Body of pancreas (tissue), 4 donors: ENCODE measurements around the gene P2RY6. TPM values are rescaled to one million over a fixed set of nuclear protein-coding genes. Genes with fewer than 3 reads are reported as not detected.

ENCODE experiments used
- ATAC-seq: fragments of 150-250 bp; one replicate; pipeline ENCODE4 v1.9.1; 2016
- DNase-seq, 4 donors: peaks; one replicate each; pipeline ENCODE4 v3.0.0-alpha.2; 2019
- H3K27ac ChIP-seq, 4 donors: fragments of 200-600 bp; sonication (generic); 1 replicate in 3 of 4; 2 replicates in 1 of 4; pipeline versions ENCODE4 v1.5.1 to v1.6.1; 2016 to 2019; ENCODE audit warnings: mild to moderate bottlenecking in 1 of 4, mixed read lengths in 1 of 4, moderate library complexity in 1 of 4
- H3K27me3 ChIP-seq, 2 donors: fragments of 200-600 bp; sonication (generic); one replicate each; pipeline ENCODE4 v1.6.0; 2016; ENCODE audit warnings: mild to moderate bottlenecking in 1 of 2
- H3K36me3 ChIP-seq, 2 donors: fragments of 200-600 bp; sonication (generic); replicated peaks in 1 of 2; 2 replicates each; pipeline ENCODE4 v1.5.1; 2016; ENCODE audit warnings: low read depth in 2 of 2; ENCODE audit not compliant: insufficient read depth in 1 of 2
- H3K4me1 ChIP-seq: fragments of 200-600 bp; sonication (generic); one replicate; pipeline ENCODE4 v1.6.0; 2016
- H3K4me3 ChIP-seq, 2 donors: fragments of 200-600 bp; sonication (generic); 1 replicate in 1 of 2; 2 replicates in 1 of 2; pipeline ENCODE4 v1.5.1; 2016 to 2019
- H3K9me3 ChIP-seq, 3 donors: fragments of 200-600 bp; sonication (generic); 1 replicate in 2 of 3; 2 replicates in 1 of 3; pipeline ENCODE4 v1.5.1; 2016
- POLR2A ChIP-seq, 3 donors: fragments of 450-650 bp; IDR thresholded peaks; one replicate each; pipeline ENCODE4 v1.6.1; 2016; ENCODE audit warnings: antibody characterized with exemption in 3 of 3, mild to moderate bottlenecking in 2 of 3
- WGBS, 2 donors: methylation state at CpG; one replicate each; pipeline ENCODE4 v1.1.5; 2017; 5-methylcytosine and 5-hydroxymethylcytosine counted together
- intact Hi-C: fragments of 100-400 bp; cut with DNase I; formaldehyde crosslinking; loops from one replicate; pipeline ENCODE4 v1.15.1; 2023
- total RNA-seq, 2 donors: library from RNA; depleted of rRNA; stranded (reverse); fragments of >200 nt; gene quantifications; one replicate each; pipeline ENCODE4 v1.1.0, GENCODE V29; 2016
- TF ChIP-seq, protein P1 (sequence below), 7 experiments: fragments of 450-650 bp in 4 of 7; fragments of 200-600 bp in 3 of 7; sonication (generic) in 3 of 7; IDR thresholded peaks; one replicate each; pipeline ENCODE4 v1.5.1; 2016 to 2019; ENCODE audit warnings: antibody characterized with exemption in 7 of 7

P2RY6 gene
- total RNA-seq, 2 donors from 2014 or later = not detected

DNA sequence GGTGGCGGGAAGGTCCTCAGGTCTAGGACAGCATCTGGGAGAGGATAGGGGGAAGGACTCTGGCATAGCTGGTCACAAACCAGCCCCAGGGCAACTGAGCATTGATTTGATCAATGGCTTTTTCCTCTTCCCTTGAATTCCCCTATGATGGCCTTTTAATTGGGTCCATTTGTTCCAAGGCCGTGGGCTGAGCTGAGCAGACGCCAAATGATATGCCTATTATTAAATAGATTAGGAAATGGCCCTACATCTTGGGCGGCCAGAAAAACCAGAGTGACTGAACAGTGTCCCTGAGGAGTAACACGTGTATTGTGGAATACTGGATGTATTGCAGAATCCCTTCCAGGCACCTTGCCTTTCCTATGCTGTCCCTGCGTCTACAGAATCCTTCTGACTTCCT, 26.7 kb upstream of the P2RY6 start:
- no peaks in the 10 kb centered on the region for H3K36me3 ChIP-seq
- ATAC-seq (no peak), DNase-seq (no peak)
- H3K27me3 ChIP-seq = no peaks in the 10 kb centered on the region
- no peak overlapping the region for H3K27ac ChIP-seq
- TF ChIP-seq, protein P1, sequence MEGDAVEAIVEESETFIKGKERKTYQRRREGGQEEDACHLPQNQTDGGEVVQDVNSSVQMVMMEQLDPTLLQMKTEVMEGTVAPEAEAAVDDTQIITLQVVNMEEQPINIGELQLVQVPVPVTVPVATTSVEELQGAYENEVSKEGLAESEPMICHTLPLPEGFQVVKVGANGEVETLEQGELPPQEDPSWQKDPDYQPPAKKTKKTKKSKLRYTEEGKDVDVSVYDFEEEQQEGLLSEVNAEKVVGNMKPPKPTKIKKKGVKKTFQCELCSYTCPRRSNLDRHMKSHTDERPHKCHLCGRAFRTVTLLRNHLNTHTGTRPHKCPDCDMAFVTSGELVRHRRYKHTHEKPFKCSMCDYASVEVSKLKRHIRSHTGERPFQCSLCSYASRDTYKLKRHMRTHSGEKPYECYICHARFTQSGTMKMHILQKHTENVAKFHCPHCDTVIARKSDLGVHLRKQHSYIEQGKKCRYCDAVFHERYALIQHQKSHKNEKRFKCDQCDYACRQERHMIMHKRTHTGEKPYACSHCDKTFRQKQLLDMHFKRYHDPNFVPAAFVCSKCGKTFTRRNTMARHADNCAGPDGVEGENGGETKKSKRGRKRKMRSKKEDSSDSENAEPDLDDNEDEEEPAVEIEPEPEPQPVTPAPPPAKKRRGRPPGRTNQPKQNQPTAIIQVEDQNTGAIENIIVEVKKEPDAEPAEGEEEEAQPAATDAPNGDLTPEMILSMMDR (IDR thresholded peaks at IDR 0.05) = no peak
- no peak for TF ChIP-seq POLR2A (IDR thresholded peaks at IDR 0.05)
- intact Hi-C loops = no loop called here
- no peaks in the 10 kb centered on the region for H3K9me3 ChIP-seq
- 36 to 38% methylated on average over 6 of the region's 6 CpGs for whole genome bisulfite sequencing, 2 donors
- no peak overlapping the region for H3K4me3 ChIP-seq
- peaks cover 9% of the 10 kb centered on the region for H3K4me1 ChIP-seq

DNA sequence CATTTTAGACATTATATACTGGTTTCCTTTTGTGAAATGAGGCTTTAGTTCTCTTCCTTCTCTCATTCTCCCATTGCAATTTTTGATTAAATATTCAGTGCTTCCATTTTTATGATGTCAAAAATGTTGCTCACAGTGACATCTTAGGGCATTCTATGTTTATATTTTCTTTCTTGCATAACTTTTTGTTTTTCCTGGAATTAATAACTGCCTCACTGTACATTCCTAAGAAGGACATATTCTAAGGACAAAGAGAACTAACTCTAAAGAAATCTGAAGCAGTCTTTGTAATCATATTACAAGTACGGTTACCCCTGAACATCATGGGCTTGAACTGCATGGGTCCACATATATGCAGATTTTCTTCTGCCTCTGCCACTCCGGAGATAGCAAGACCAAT, 25.8 kb upstream of the P2RY6 start:
- Histone ChIP-seq H3K36me3 (no peaks in the 10 kb centered on the region), H3K27me3 (no peaks in the 10 kb centered on the region), H3K4me1 (peaks cover 9% of the 10 kb centered on the region), H3K9me3 (no peaks in the 10 kb centered on the region), H3K27ac (no peak overlapping the region), H3K4me3 (no peak overlapping the region)
- ATAC-seq (no peak), DNase-seq (no peak)
- no peak for TF ChIP-seq POLR2A (IDR thresholded peaks at IDR 0.05)
- TF ChIP-seq, protein P1 (IDR thresholded peaks at IDR 0.05) = no peak
- intact Hi-C loops = no loop called here
- 67 to 68% methylated on average over 2 of the region's 2 CpGs for WGBS, 2 donors

- 93 to 97% methylated on average over 3 of the region's 3 CpGs for WGBS, 2 donors
Observed at GRCh38 chr11:73248526-73249185, 23.5 kb upstream of the P2RY6 start.

DNA sequence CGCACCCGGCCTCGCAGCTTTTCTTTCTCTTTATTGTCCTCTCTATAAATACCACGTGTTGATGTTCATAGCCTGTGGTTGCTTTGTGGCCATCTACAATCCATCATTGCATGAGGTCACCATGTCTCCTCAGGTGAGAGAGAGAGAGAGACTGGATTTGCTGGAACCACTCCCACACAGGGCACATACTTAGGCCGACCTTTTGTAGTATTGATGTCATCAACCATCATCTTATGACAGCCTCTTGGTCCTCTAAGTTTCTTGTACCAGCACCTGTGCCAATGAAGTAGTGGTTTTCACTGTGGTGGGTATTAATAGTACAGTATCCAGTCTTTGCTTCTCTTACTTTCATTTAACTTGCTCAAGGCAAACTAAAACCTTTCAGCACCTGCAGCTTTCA, 22.8 kb upstream of the P2RY6 start:
- Histone ChIP-seq H3K9me3 (no peaks in the 10 kb centered on the region), H3K4me1 (no peaks in the 10 kb centered on the region), H3K27ac (no peak overlapping the region), H3K4me3 (no peak overlapping the region), H3K27me3 (no peaks in the 10 kb centered on the region), H3K36me3 (no peaks in the 10 kb centered on the region)
- intact Hi-C loops = no loop called here
- DNase-seq (no peak), ATAC-seq (no peak)
- WGBS, 2 donors = 73 to 74% methylated on average over 5 of the region's 5 CpGs
- TF ChIP-seq POLR2A (IDR thresholded peaks at IDR 0.05) = no peak
- TF ChIP-seq, protein P1 (IDR thresholded peaks at IDR 0.05) = no peak

More at GRCh38 chr11:73248526-73249185, 23.5 kb upstream of the P2RY6 start:
- Histone ChIP-seq H3K4me1 (no peaks in the 10 kb centered on the region), H3K27ac (no peak overlapping the region), H3K9me3 (no peaks in the 10 kb centered on the region), H3K4me3 (no peak overlapping the region), H3K36me3 (no peaks in the 10 kb centered on the region), H3K27me3 (no peaks in the 10 kb centered on the region)
- TF ChIP-seq, protein P1 (IDR thresholded peaks at IDR 0.05) = no peak
- no peak for TF ChIP-seq POLR2A (IDR thresholded peaks at IDR 0.05)
- intact Hi-C loops = no loop called here
- no peak for DNase-seq
- no peak for ATAC-seq
